ENCODE measurements around the gene PYGL.

DNA sequence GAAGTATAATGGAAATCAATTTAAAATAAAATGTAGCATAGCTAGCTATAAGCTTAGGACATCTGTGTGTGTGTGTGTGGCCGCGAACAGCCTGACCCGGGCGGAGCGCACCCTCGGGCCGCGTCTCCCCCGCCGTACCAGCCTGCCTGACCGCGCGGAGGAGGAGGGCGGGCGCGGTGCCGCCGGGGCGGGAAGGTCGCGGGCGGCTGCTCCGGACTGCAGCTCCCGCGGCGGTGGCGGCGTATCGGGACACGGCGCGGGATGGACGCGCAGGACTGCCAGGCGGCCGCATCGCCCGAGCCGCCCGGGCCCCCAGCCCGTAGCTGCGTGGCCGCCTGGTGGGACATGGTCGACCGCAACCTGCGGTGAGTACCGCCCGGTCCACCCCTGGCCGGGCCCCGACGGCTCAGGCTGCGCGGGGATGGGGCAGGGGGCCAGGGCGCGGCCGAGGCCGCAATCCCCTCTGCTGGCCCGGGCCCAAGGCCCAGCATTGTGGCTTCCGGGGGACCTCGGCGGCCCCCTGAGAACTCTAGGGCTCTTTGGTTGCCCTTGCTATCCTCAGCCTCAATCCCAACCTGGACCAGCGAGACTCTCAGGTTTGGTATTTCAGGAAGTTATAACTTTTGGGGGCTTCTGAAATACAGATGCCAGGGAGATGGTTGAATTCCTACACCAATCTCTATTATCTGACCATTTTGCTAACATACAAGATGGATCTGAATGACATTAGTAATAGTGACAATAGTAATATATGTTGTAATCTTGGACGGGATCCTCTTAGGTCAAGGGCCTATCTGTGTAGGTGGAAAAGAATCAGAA lies 72.2 kb downstream of the PYGL start, which contains the start of gene ABHD12B:
- TF ChIP-seq, protein P1, sequence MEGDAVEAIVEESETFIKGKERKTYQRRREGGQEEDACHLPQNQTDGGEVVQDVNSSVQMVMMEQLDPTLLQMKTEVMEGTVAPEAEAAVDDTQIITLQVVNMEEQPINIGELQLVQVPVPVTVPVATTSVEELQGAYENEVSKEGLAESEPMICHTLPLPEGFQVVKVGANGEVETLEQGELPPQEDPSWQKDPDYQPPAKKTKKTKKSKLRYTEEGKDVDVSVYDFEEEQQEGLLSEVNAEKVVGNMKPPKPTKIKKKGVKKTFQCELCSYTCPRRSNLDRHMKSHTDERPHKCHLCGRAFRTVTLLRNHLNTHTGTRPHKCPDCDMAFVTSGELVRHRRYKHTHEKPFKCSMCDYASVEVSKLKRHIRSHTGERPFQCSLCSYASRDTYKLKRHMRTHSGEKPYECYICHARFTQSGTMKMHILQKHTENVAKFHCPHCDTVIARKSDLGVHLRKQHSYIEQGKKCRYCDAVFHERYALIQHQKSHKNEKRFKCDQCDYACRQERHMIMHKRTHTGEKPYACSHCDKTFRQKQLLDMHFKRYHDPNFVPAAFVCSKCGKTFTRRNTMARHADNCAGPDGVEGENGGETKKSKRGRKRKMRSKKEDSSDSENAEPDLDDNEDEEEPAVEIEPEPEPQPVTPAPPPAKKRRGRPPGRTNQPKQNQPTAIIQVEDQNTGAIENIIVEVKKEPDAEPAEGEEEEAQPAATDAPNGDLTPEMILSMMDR (conservative IDR thresholded peaks at IDR 0.05; ENCODE audit: low read depth, low read length): no peak
- TF ChIP-seq EZH2 (IDR thresholded peaks at IDR 0.05; ENCODE audit: low read length, unreplicated experiment) (no peak), EZH2phosphoT487 (IDR thresholded peaks at IDR 0.05; ENCODE audit: borderline replicate concordance, low read length) (no peak)
